HFF-Myc (cell line): ENCODE results near the gene EMC1.
"Not testable (repeated sequence)": the region's sequence is repeated elsewhere in the genome, so short reads cannot be mapped to it uniquely, and the experiment has no call there.

ENCODE experiments used
- DNase-seq: peaks from one replicate; pipeline ENCODE4 v3.0.0-alpha.2; 2011; ENCODE audit warnings: low read depth; ENCODE audit errors: extremely low read depth
- H3K4me3 ChIP-seq: replicated peaks from 2 replicates; pipeline ENCODE4 v1.5.1; 2011; ENCODE audit warnings: low read depth, mild to moderate bottlenecking, control low read depth, low read length
- TF ChIP-seq, protein P1 (sequence below): IDR thresholded peaks from 2 replicates; pipeline ENCODE4 v1.5.1; 2012; ENCODE audit warnings: mild to moderate bottlenecking, low read depth, low read length, control low read depth; ENCODE audit errors: missing control alignments

EMC1 gene

GRCh38 chr1:19251305-19252196 lies at the start of gene EMC1, which contains the start of gene MRTO4:
EMC1 (minus strand) TSS chr1:19251524; CDS start chr1:19251509, 15 bp downstream.
MRTO4 (plus strand) TSS chr1:19251805; CDS start chr1:19251836, 31 bp downstream.
- peak within 1 kb of the TSS; percentile 77 for H3K4me3 ChIP-seq
- DNase-seq = peak; percentile 45
- TF ChIP-seq, protein P1, sequence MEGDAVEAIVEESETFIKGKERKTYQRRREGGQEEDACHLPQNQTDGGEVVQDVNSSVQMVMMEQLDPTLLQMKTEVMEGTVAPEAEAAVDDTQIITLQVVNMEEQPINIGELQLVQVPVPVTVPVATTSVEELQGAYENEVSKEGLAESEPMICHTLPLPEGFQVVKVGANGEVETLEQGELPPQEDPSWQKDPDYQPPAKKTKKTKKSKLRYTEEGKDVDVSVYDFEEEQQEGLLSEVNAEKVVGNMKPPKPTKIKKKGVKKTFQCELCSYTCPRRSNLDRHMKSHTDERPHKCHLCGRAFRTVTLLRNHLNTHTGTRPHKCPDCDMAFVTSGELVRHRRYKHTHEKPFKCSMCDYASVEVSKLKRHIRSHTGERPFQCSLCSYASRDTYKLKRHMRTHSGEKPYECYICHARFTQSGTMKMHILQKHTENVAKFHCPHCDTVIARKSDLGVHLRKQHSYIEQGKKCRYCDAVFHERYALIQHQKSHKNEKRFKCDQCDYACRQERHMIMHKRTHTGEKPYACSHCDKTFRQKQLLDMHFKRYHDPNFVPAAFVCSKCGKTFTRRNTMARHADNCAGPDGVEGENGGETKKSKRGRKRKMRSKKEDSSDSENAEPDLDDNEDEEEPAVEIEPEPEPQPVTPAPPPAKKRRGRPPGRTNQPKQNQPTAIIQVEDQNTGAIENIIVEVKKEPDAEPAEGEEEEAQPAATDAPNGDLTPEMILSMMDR = no peak

GRCh38 chr1:19300211-19300610 lies 48.9 kb upstream of the EMC1 start:
- no peak for DNase-seq
- TF ChIP-seq, protein P1 = no peak

DNA sequence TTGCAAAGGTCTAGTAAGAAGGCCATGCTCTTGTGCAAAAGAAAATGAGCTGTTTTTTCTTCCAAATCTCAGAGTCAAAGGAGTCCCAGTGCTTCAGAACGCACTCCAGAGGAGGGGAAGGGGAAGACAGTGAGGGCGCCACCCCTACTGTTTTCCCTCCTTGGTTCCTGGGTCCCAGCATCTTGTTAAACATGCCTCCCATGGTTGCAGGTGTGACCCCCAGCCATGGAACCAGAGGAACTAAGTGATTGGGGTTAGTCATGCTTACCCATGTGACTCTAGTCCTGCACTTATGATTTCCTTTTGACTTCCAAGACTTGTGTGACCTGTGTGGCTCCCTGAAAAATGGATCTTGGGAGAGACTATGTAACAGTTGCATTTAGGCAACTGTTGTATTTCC lies 43.3 kb upstream of the EMC1 start:
- DNase-seq = no peak
- no peak overlapping the region for H3K4me3 ChIP-seq
- TF ChIP-seq, protein P1 = no peak

More at GRCh38 chr1:19300211-19300610, 48.9 kb upstream of the EMC1 start:
- H3K4me3 ChIP-seq = no peak overlapping the region

DNA sequence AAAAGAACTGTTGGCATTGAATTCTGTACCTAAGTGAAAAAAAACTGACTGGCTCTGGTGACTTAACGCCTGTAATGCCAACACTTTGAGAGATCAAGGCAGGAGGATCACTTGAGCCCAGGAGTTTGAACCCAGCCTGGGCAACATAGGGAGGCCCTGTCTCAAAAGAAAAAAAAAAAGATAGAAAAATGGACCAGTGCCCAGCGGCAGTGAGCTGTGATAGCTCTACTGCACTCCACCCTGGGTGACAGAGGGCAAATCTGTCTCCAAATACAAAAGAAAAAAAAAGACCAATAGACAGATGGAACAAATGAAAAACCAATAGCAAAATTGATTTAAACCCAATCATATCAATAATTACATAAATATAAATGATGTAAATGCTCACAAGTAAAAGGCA lies 37.9 kb upstream of the EMC1 start:
- TF ChIP-seq, protein P1 = no peak
- DNase-seq = no peak
- peak overlapping the region; percentile 36 for H3K4me3 ChIP-seq

GRCh38 chr1:19288324-19289241 lies 37.3 kb upstream of the EMC1 start, which contains the start of gene AKR7A3:
AKR7A3 (minus strand) TSS chr1:19288770; CDS start chr1:19288709, 61 bp downstream.
- peak within 1 kb of the TSS; percentile 36 for H3K4me3 ChIP-seq
- DNase-seq = not testable (repeated sequence)

DNA sequence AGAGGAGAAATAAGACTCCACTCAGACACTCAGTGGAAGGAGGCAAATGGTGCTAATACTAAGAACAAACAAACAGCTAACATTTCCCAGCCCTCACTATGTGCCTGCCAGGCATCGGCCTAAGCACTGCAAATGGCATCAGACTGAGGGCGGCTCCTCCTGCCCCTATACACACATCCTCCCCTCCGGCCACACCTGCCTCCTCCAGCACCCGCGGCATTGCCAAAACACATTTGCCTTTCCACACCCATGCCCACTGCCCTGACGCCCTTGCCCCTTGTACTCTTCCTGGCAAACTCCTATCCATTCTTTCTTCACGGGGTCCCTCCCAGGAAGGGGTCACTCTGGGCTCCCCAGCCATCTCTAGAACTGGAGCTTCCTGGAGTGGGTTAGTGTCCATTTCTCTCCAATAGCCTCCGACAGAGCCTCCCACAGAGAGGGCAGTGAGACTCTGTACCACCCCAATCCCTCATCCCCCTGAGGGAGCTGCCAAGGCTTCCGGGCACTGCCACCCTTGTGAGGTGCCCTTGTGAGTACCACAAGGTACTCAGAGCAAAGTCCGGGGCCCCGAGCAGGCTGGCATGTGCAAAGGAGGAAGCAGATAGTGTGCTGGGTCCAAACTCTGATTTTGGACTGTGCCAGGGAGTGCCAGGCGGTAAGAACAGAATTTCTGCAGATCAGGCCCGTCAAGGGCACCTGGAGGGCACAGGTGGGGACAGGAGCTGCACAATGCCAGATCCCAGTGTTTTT lies 36.3 kb upstream of the EMC1 start:
- H3K4me3 ChIP-seq = no peak overlapping the region
- no peak for DNase-seq
- TF ChIP-seq, protein P1 = no peak

- DNase-seq = not testable (repeated sequence)
Observed at GRCh38 chr1:19285807-19286206, 34.5 kb upstream of the EMC1 start.

GRCh38 chr1:19285366-19285765 lies 34.0 kb upstream of the EMC1 start:
- not testable (repeated sequence) for DNase-seq, H3K4me3 ChIP-seq

More at GRCh38 chr1:19285807-19286206, 34.5 kb upstream of the EMC1 start:
- not testable (repeated sequence) for H3K4me3 ChIP-seq
